CD4-positive, CD25-positive, alpha-beta regulatory T cell (primary cell): Measurements from ENCODE around the gene WDR18. TPM values are rescaled to one million over a fixed set of nuclear protein-coding genes. Genes with fewer than 3 reads are reported as not detected.
A peak's percentile ranks its signal among the peaks of the same experiment; 100 is the strongest.

Experiments
- ATAC-seq, 2 donors: fragments of 150-1000 bp; cut with Tn5 transposase; one replicate each; pipeline ENCODE4 v1.10.0; 2021; ENCODE audit warnings: low read depth in 2 of 2, moderate number of reproducible peaks in 2 of 2, moderate library complexity in 1 of 2
- DNase-seq, 3 donors: peaks; one replicate each; pipeline versions ENCODE4 v3.0.0 to v3.0.0-alpha.2; 2012 to 2022; ENCODE audit warnings: mixed read lengths in 1 of 3
- H3K27ac ChIP-seq: one replicate; pipeline ENCODE4 v1.7.0; 2013; ENCODE audit warnings: mild to moderate bottlenecking, low read length; ENCODE audit not compliant: insufficient read depth, poor library complexity, severe bottlenecking
- H3K27me3 ChIP-seq: one replicate; pipeline ENCODE4 v1.7.0; 2013; ENCODE audit warnings: low read length; ENCODE audit not compliant: control insufficient read depth, insufficient read depth
- H3K36me3 ChIP-seq: one replicate; pipeline ENCODE4 v1.7.0; 2013; ENCODE audit warnings: mild to moderate bottlenecking, low read length, moderate library complexity; ENCODE audit not compliant: control insufficient read depth, insufficient read depth
- H3K4me1 ChIP-seq: 2 replicates; pipeline ENCODE4 v1.7.0; 2013; ENCODE audit warnings: mild to moderate bottlenecking, low read length; ENCODE audit not compliant: insufficient read depth, control insufficient read depth, poor library complexity, severe bottlenecking
- H3K4me3 ChIP-seq: one replicate; pipeline ENCODE4 v1.7.0; 2013; ENCODE audit warnings: low read depth, mild to moderate bottlenecking, low read length, moderate library complexity
- H3K9me3 ChIP-seq, 2 experiments: 1 replicate in 1 of 2; 2 replicates in 1 of 2; pipeline ENCODE4 v1.7.0; 2013; ENCODE audit warnings: low read length in 2 of 2, mild to moderate bottlenecking in 1 of 2, moderate library complexity in 1 of 2; ENCODE audit not compliant: control insufficient read depth in 2 of 2
- H3K27ac Mint-ChIP-seq, 3 donors: one replicate each; pipeline ENCODE4 v1.8.0; 2020 to 2022; ENCODE audit warnings: mild to moderate bottlenecking in 3 of 3, mixed read lengths in 3 of 3, moderate library complexity in 2 of 3
- H3K27me3 Mint-ChIP-seq: one replicate; pipeline ENCODE4 v1.8.0; 2022; ENCODE audit warnings: mild to moderate bottlenecking, mixed read lengths
- H3K36me3 Mint-ChIP-seq: one replicate; pipeline ENCODE4 v1.8.0; 2020; ENCODE audit warnings: mixed read lengths
- H3K4me1 Mint-ChIP-seq, 4 donors: one replicate each; pipeline ENCODE4 v1.8.0; 2020 to 2022; ENCODE audit warnings: mixed read lengths in 4 of 4, mild to moderate bottlenecking in 1 of 4
- H3K4me3 Mint-ChIP-seq, 4 donors: one replicate each; pipeline ENCODE4 v1.8.0; 2020 to 2022; ENCODE audit warnings: mild to moderate bottlenecking in 4 of 4, mixed read lengths in 4 of 4, moderate library complexity in 3 of 4
- H3K9me3 Mint-ChIP-seq, 7 donors: one replicate each; pipeline ENCODE4 v1.8.0; 2020 to 2022; ENCODE audit warnings: mixed read lengths in 7 of 7, mild to moderate bottlenecking in 3 of 7, moderate library complexity in 2 of 7
- polyA plus RNA-seq, 4 donors: library from polyadenylated mRNA; unstranded; fragments of 300-500 nt; fragmentation: Illumina TruSeq; gene quantifications; one replicate each; pipeline ENCODE4 v1.2.3, GENCODE V29; 2021
- total RNA-seq: library from RNA; stranded (reverse); gene quantifications from one replicate; pipeline ENCODE4 v1.2.3, GENCODE V29; 2022

The WDR18 gene
- total and polyA plus RNA-seq, 5 donors from 2014 or later = 23.8 to 71.1 (median 60.9) TPM

DNA sequence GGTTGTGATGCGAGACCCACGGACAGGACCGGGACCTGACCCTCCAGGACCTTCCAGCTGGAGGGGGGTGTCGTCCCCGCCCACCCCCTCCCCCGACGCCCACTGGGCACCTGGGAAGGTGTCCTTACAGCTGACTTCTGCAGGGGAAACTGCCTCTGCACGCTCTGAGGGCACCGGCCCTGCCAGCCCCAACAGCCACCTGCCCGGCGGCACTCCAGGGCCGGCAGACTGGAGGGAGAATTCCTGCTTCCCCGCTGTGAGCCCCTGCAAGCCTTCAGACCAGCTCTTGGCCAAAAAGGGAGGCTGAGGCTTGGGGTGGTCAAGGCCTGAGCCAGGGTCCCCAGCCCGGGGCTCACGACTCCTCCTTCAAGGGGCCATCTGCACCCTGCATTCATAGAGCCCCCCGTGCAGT is 43.5 kb downstream of the WDR18 start:
- DNase-seq (peak in 1 of 3 donors; percentile 44), ATAC-seq (peak; percentile 19 to 29)
- Mint-ChIP-seq H3K9me3 (no peaks in the 10 kb centered on the region), H3K27me3 (no peaks in the 10 kb centered on the region), H3K27ac (peak overlapping the region; percentile 56 to 92 (median 86)), H3K4me3 (peak overlapping the region; percentile 97 to 100 (median 98)), H3K4me1 (peaks cover 0 to 33% (median 5%) of the 10 kb centered on the region in 4 donors), H3K36me3 (peaks cover 11% of the 10 kb centered on the region)
- no peaks in the 10 kb centered on the region for H3K9me3 ChIP-seq
- peaks cover 18% of the 10 kb centered on the region for H3K36me3 ChIP-seq
- no peaks in the 10 kb centered on the region for H3K27me3 ChIP-seq
- peaks cover 47% of the 10 kb centered on the region for H3K4me1 ChIP-seq
- peak overlapping the region; percentile 82 for H3K27ac ChIP-seq
- peak overlapping the region; percentile 85 for H3K4me3 ChIP-seq

DNA sequence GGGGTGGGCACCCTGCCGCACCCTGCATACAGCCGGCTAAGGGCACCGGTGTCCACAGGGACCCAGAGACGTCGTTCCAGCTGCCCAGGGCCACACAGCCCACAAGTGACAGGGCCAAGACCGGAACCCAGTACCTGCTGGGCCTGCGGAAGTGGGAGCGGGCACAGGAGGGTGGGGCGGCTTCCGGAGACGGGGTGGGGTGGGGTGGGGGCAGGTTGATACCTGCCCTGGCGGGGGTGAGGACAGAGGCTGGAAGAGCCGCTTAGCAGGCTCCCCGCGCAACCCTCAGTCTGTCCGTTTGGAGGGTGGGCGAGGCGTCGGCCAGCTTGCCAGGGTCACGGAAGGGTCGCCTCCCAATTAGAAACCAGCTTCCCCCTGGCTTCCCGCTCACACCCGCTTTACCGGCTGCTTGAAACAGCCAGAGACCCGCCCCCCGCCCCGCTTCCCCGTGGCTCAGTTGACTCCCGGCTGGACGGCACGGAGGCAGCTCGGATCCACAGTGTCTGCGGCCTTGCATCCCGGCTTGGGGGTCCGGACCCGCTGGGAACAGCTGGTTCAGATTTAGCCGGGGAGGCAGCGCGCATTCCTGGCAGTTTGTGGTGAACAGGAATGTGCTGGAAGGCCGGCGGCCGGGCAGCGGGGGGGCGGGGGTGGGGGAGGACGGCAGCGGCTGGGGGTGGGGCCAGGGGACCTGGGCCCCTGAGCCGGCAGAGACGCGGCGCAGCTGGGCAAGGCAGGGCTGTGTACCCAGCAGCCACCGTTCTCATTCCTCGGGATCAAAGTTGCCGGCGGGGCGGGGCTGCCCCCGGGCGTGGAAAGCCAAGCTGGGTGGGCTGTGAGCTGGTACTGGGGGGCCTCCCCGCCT is 44.1 kb downstream of the WDR18 start:
- peak overlapping the region; percentile 61 for H3K4me3 ChIP-seq
- DNase-seq (peak; percentile 52 to 92 (median 73)), ATAC-seq (peak; percentile 68 to 78)
- H3K36me3 ChIP-seq = peaks cover 22% of the 10 kb centered on the region
- Mint-ChIP-seq H3K27me3 (no peaks in the 10 kb centered on the region), H3K27ac (peak overlapping the region; percentile 56 to 90 (median 85)), H3K36me3 (peaks cover 11% of the 10 kb centered on the region), H3K4me3 (peak overlapping the region; percentile 97 to 99 (median 98)), H3K9me3 (no peaks in the 10 kb centered on the region), H3K4me1 (peaks cover 0 to 37% (median 5%) of the 10 kb centered on the region in 4 donors)
- H3K9me3 ChIP-seq = no peaks in the 10 kb centered on the region
- H3K4me1 ChIP-seq = peaks cover 47% of the 10 kb centered on the region
- H3K27ac ChIP-seq = peak overlapping the region; percentile 82
- H3K27me3 ChIP-seq = no peaks in the 10 kb centered on the region

DNA sequence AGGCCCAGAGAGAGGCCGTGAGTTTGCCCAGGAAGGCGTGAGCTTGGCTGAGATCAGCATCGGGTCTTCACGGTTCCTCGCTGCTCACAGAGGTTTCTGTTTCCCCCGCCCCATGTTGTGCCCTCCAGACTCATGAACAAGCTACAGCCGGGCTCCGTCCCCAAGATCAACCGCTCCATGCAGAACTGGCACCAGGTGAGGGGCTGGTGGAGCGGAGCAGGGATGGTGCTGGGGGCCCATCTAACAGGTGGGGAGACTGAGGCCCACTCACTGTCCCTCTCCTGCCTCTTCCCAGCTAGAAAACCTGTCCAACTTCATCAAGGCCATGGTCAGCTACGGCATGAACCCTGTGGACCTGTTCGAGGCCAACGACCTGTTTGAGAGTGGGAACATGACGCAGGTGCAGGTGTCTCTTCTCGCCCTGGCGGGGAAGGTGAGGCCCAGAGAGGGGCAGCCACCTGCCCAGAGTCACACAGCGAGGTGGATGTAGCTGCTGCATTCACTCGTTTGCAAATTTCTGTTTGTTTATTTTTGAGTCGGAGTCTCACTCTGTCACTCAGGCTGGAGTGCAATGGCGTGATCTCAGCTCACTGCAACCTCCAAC is 48.2 kb downstream of the WDR18 start:
- no peaks in the 10 kb centered on the region for H3K27me3 ChIP-seq
- no peaks in the 10 kb centered on the region for H3K9me3 ChIP-seq
- H3K27ac ChIP-seq = no peak overlapping the region
- no peaks in the 10 kb centered on the region for H3K27me3 Mint-ChIP-seq
- DNase-seq = no peak
- H3K36me3 Mint-ChIP-seq = peaks cover 14% of the 10 kb centered on the region
- H3K27ac Mint-ChIP-seq = no peak overlapping the region
- H3K4me1 ChIP-seq = peaks cover 34% of the 10 kb centered on the region
- H3K4me3 Mint-ChIP-seq = peak overlapping the region in 1 of 4 donors; percentile 28
- H3K9me3 Mint-ChIP-seq = no peaks in the 10 kb centered on the region
- ATAC-seq = no peak
- peaks cover 41% of the 10 kb centered on the region for H3K36me3 ChIP-seq
- peaks cover 2 to 49% (median 4%) of the 10 kb centered on the region in 4 donors for H3K4me1 Mint-ChIP-seq
- H3K4me3 ChIP-seq = no peak overlapping the region

- DNase-seq (no peak), ATAC-seq (no peak)
- Histone ChIP-seq H3K27me3 (no peaks in the 10 kb centered on the region), H3K36me3 (peaks cover 38% of the 10 kb centered on the region), H3K4me1 (peaks cover 37% of the 10 kb centered on the region), H3K9me3 (no peaks in the 10 kb centered on the region), H3K27ac (no peak overlapping the region), H3K4me3 (no peak overlapping the region)
- H3K9me3 Mint-ChIP-seq = peaks cover 0 to 2% (median 0%) of the 10 kb centered on the region in 7 donors
- peaks cover 21% of the 10 kb centered on the region for H3K36me3 Mint-ChIP-seq
- H3K27me3 Mint-ChIP-seq = no peaks in the 10 kb centered on the region
- peak overlapping the region in 1 of 4 donors; percentile 47 for H3K4me3 Mint-ChIP-seq
- no peak overlapping the region for H3K27ac Mint-ChIP-seq
- H3K4me1 Mint-ChIP-seq = peaks cover 0 to 67% (median 24%) of the 10 kb centered on the region in 4 donors
Measured at GRCh38 chr19:1035998-1036621, 52.0 kb downstream of the WDR18 start.

DNA sequence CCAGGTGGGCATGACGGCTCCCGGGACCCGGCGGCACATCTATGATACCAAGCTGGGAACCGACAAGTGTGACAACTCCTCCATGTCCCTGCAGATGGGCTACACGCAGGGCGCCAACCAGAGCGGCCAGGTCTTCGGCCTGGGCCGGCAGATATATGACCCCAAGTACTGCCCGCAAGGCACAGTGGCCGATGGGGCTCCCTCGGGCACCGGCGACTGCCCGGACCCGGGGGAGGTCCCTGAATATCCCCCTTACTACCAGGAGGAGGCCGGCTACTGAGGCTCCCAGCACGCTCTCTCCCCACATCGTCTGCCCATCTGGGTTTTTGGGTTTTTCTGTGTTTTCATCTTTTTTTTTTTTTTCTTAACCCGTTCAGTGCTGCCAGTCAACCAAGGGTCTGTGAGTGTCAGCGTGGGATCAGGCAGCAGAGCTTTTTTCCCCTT is 53.5 kb downstream of the WDR18 start:
- peaks cover 0 to 2% (median 0%) of the 10 kb centered on the region in 7 donors for H3K9me3 Mint-ChIP-seq
- H3K36me3 Mint-ChIP-seq = peaks cover 18% of the 10 kb centered on the region
- no peaks in the 10 kb centered on the region for H3K27me3 Mint-ChIP-seq
- peaks cover 0 to 69% (median 26%) of the 10 kb centered on the region in 4 donors for H3K4me1 Mint-ChIP-seq
- ATAC-seq (no peak), DNase-seq (no peak)
- H3K4me3 Mint-ChIP-seq = peak overlapping the region; percentile 73 to 99 (median 95)
- no peaks in the 10 kb centered on the region for H3K27me3 ChIP-seq
- peaks cover 35% of the 10 kb centered on the region for H3K36me3 ChIP-seq
- peaks cover 45% of the 10 kb centered on the region for H3K4me1 ChIP-seq
- peak overlapping the region; percentile 83 to 95 (median 84) for H3K27ac Mint-ChIP-seq
- peak overlapping the region; percentile 13 for H3K4me3 ChIP-seq
- peak overlapping the region; percentile 63 for H3K27ac ChIP-seq
- H3K9me3 ChIP-seq = no peaks in the 10 kb centered on the region

- H3K36me3 ChIP-seq = peaks cover 28% of the 10 kb centered on the region
- peaks cover 45% of the 10 kb centered on the region for H3K4me1 ChIP-seq
- Mint-ChIP-seq H3K4me3 (peak overlapping the region; percentile 92 to 99 (median 98)), H3K4me1 (peaks cover 0 to 61% (median 25%) of the 10 kb centered on the region in 4 donors), H3K36me3 (peaks cover 18% of the 10 kb centered on the region), H3K27ac (peak overlapping the region; percentile 69 to 95 (median 93)), H3K27me3 (no peaks in the 10 kb centered on the region), H3K9me3 (peaks cover 0 to 2% (median 0%) of the 10 kb centered on the region in 7 donors)
- no peaks in the 10 kb centered on the region for H3K9me3 ChIP-seq
- DNase-seq (no peak), ATAC-seq (no peak)
- no peaks in the 10 kb centered on the region for H3K27me3 ChIP-seq
- peak overlapping the region; percentile 48 for H3K4me3 ChIP-seq
- peak overlapping the region; percentile 74 for H3K27ac ChIP-seq
Measured at GRCh38 chr19:1038978-1039645, 55.0 kb downstream of the WDR18 start.
